RWPE1 (cell line): ENCODE data around the gene PKLR.

ENCODE experiments used
- CTCF ChIA-PET: fragments of 350-600 bp; sonication (Branson Sonifier 250); formaldehyde crosslinking; extraction: SDS; loops from one replicate; lab custom pipeline; 2021; lab: Yijun Ruan, JAX
- POLR2A ChIA-PET: fragments of 400-600 bp; formaldehyde crosslinking; extraction: SDS; loops from one replicate; lab custom pipeline; 2020; ENCODE audit warnings: antibody characterized with exemption; ENCODE audit not compliant: low non-redundant PET; lab: Yijun Ruan, JAX
- DNase-seq: peaks from one replicate; pipeline ENCODE4 v3.0.0; 2012; ENCODE audit warnings: low spot score
- H3K27ac ChIP-seq: fragments of 450-650 bp; 2 replicates; pipeline ENCODE4 v1.5.1; 2017
- CTCF ChIP-seq: fragments of 450-650 bp; conservative IDR thresholded peaks from 2 replicates; pipeline ENCODE4 v1.5.1; 2017; ENCODE audit warnings: low read depth, mild to moderate bottlenecking

The PKLR gene

DNA sequence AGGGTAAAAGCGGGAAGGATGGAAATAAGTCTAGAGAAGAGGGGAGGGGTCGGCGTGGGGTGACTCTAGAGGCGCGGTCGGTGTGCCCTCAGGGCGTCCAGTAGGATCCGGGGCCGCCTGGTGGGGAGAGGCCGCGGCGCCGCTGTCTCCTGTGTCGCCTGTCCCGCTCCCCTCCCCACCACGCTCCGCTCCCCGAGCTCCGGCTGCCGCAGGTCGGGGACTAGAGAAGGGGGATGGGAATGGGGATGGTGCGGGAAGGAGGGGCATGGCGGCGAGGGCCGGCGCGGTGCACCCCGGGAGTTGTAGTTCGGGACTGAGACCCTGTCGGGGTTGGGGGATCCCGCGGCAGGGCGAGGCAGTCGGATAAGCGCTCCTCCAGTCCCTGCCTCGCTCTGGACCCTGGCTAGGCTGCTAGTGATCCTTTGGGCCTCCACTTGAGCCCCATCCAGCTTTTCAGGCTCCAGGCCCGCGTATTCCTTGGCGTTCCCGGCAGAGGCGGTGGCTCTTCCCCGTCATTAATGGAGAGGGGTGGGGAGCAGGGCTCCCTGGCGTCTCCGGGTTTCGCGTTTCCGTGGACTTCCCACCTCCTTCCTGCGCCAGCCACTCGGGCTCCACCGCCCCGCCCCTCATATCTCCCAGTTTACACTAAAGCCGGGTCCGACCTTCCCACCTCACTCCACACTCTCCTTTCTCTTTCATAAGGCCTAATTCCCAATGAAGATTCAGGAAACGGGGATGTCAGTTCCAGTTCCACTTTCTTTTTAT is 45.8 kb downstream of the PKLR start, which contains the start of gene ENTREP3:
Gene ENTREP3 (minus strand): TSS at position 241 of the 765 bp plus-strand sequence. CDS start 606 bp downstream, outside the sequence.
- DNase-seq = peak; percentile 90
- CTCF ChIA-PET = interaction anchor here (1.6 kb wide), 1 partner anchor 49 kb away, joined by 5 read pairs; no protein-coding TSS in a partner anchor
- H3K27ac ChIP-seq = peak within 1 kb of the TSS; percentile 92
- no peak for TF ChIP-seq CTCF
- POLR2A ChIA-PET = no interaction called here

DNA sequence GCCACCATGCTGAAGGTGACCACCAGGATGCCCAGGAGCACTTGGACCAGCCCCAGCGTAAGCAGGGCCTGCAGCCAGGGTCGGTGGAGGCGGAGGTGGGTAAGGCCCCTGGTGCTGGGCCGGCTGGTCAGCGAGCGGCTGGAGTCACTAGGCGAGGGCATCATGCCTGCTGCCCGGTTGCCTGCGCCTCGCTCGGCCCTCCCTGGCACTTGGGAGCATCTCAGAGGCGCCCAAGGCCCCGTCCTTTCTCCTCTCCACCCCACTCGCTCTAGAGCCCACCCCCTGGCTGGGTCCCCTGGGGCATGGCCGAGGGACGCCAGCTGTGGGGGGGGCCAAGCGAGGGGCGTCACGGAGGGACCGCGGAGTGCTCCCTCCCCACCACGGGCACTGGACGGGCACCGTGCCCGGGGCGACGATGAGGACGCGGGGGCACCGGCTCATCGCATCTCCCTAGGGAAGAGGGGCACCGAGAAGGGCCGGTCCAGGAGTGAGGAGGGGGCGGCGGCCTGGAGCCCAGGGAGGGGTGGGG is 46.5 kb downstream of the PKLR start:
- peak overlapping the region; percentile 92 for H3K27ac ChIP-seq
- no peak for TF ChIP-seq CTCF
- no peak for DNase-seq
- ChIA-PET CTCF (interaction anchor here (0.8 to 1.6 kb wide), 2 partner anchors 48 to 69 kb away, joined by 4 to 5 read pairs; no protein-coding TSS in a partner anchor), POLR2A (no interaction called here)

DNA sequence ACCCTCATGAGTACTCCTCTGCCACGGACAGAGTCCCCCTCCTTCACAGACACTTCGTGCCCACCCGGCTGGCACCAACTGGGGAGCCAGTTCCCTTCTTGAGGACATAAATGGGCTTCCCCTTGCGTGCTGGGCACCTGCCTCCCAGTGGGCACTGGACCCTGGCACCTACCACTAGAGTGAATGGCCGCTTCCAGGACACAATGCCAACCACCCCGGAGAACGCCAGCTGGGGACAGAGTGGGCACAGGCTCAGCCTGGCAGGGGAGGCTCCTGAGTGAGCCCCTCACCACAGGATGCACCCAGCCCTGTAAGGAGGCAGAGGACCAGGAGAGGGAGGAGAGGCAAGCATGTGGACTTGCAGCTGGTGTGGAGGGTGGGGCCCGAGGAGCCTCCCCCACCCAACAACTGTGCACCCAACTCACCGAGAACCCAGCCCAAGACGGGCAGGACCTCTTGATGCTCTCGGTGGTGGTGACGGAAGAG is 47.0 kb downstream of the PKLR start:
- H3K27ac ChIP-seq = peak overlapping the region; percentile 92
- ChIA-PET CTCF (interaction anchor here (0.5 to 0.8 kb wide), 3 partner anchors 69 to 575 kb away, joined by 3 to 4 read pairs (median 3); no protein-coding TSS in a partner anchor), POLR2A (no interaction called here)
- DNase-seq = no peak
- TF ChIP-seq CTCF = no peak

DNA sequence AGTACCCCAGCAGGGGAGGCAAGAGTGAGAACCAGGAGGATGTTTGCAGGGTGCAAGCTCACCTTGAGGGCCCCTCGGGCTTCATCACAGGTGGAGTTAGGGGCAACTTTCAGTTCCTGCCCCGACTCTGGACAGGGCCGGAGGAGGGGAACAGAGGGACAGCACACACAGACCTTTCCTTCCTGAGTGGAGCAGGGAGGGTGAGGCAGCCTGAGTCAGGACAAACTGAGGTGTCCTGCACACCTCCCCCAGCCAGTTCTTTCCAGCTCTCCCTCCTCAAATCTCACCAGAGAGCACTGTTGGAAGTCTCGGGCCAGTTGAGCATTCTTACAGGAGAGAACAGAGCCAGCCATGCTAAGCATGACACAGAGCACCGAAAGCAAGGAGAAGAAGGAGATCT is 47.4 kb downstream of the PKLR start:
- ChIA-PET POLR2A (interaction anchor here (0.6 kb wide), 1 partner anchor 46 kb away, joined by 4 read pairs; no protein-coding TSS in a partner anchor), CTCF (interaction anchor here (0.5 to 0.7 kb wide), 2 partner anchors 113 to 576 kb away, joined by 3 read pairs; no protein-coding TSS in a partner anchor)
- peak overlapping the region; percentile 92 for H3K27ac ChIP-seq
- no peak for TF ChIP-seq CTCF
- DNase-seq = no peak

DNA sequence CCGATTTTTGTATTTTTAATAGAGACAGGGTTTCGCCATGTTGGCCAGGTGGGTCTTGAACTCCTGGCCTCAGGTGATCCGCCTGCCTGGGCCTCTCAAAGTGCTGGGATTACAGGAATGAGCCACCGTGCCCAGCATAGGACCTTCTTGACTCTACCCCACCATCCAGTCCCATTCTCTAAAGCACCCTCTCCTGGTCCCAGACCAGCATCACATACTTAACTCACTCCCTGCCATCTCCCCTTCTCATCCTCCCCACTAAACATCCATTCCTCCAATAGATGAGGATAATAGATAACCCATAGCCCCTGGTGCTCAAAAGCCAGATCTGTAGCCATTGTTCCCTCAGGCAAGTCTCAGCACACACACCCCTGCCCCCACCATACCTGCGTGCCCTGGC is 48.0 kb downstream of the PKLR start:
- no peak for TF ChIP-seq CTCF
- DNase-seq = no peak
- peak overlapping the region; percentile 92 for H3K27ac ChIP-seq
- CTCF ChIA-PET = no interaction called here
- POLR2A ChIA-PET = interaction anchor here (0.6 kb wide), 1 partner anchor 45 kb away, joined by 4 read pairs; no protein-coding TSS in a partner anchor

GRCh38 chr1:155251566-155251965 is 49.7 kb downstream of the PKLR start:
- DNase-seq = no peak
- TF ChIP-seq CTCF = no peak
- H3K27ac ChIP-seq = peak overlapping the region; percentile 63
- ChIA-PET POLR2A (interaction anchor here (0.6 kb wide), 1 partner anchor 8 kb away, joined by 6 read pairs; no protein-coding TSS in a partner anchor), CTCF (interaction anchor here (0.6 to 3.7 kb wide), 18 partner anchors 10 to 341 kb away, joined by 3 to 34 read pairs (median 5); partner anchors contain the start of genes CLK2, FDPS, RUSC1 and SCAMP3)
